ENCODE data around the gene SETD7. TPM values are rescaled to one million over a fixed set of nuclear protein-coding genes. Genes with fewer than 3 reads are reported as not detected.

Gene SETD7
- total and polyA plus RNA-seq, 2 of the 4 experiments (the other 2 are of a cell fraction) = 17.0 to 46.6 TPM

DNA sequence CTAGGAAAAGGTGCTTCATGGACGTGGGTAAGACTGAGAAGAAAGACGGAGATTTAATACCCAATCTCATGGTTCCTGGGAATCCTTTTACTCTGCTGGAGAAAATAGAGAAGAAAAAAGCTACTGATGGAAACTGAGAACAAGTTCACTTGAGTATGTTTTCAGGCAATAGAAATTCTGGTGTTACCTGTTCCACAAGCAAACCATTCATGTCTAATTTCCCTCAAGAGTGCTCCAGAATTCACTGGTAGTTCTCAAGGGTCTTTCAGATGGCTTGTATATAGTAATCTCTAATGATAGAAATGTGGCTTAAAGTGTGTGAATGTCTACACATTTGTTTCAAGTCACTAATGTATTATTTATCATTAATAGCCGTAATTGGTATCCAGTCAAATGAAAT, 22.5 kb downstream of the SETD7 start:
- no TSS peak for BruUV-seq (replicated peaks)
- TF ChIP-seq POLR2A (IDR thresholded peaks at IDR 0.05; ENCODE audit: low read depth, low read length) (no peak), MXI1 (IDR thresholded peaks at IDR 0.05; ENCODE audit: borderline replicate concordance, low read depth, low read length) (no peak), FOS (IDR thresholded peaks at IDR 0.05; ENCODE audit: low read depth, low read length) (no peak), MAFK (IDR thresholded peaks at IDR 0.05; ENCODE audit: low read depth, low read length) (no peak), RFX5 (IDR thresholded peaks at IDR 0.05; ENCODE audit: low read depth, low read length) (no peak), CHD1 (IDR thresholded peaks at IDR 0.05; ENCODE audit: low read depth, low read length) (no peak), SMC3 (IDR thresholded peaks at IDR 0.05; ENCODE audit: low read depth, low read length) (no peak), RCOR1 (IDR thresholded peaks at IDR 0.05; ENCODE audit: insufficient replicate concordance, low read length) (no peak), RAD21 (IDR thresholded peaks at IDR 0.05; ENCODE audit: low read length) (no peak), BHLHE40 (IDR thresholded peaks at IDR 0.05; ENCODE audit: low read depth, low read length) (no peak), CEBPB (IDR thresholded peaks at IDR 0.05; ENCODE audit: low read depth, low read length) (no peak), MAZ (IDR thresholded peaks at IDR 0.05; ENCODE audit: borderline replicate concordance, low read depth, low read length) (no peak), NFE2L2 (IDR thresholded peaks at IDR 0.05; ENCODE audit: low read depth, low read length) (no peak)
- TF ChIP-seq, protein P1, sequence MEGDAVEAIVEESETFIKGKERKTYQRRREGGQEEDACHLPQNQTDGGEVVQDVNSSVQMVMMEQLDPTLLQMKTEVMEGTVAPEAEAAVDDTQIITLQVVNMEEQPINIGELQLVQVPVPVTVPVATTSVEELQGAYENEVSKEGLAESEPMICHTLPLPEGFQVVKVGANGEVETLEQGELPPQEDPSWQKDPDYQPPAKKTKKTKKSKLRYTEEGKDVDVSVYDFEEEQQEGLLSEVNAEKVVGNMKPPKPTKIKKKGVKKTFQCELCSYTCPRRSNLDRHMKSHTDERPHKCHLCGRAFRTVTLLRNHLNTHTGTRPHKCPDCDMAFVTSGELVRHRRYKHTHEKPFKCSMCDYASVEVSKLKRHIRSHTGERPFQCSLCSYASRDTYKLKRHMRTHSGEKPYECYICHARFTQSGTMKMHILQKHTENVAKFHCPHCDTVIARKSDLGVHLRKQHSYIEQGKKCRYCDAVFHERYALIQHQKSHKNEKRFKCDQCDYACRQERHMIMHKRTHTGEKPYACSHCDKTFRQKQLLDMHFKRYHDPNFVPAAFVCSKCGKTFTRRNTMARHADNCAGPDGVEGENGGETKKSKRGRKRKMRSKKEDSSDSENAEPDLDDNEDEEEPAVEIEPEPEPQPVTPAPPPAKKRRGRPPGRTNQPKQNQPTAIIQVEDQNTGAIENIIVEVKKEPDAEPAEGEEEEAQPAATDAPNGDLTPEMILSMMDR (conservative IDR thresholded peaks at IDR 0.05; ENCODE audit: low read depth, low read length) = no peak
- TF ChIP-seq, protein P2, sequence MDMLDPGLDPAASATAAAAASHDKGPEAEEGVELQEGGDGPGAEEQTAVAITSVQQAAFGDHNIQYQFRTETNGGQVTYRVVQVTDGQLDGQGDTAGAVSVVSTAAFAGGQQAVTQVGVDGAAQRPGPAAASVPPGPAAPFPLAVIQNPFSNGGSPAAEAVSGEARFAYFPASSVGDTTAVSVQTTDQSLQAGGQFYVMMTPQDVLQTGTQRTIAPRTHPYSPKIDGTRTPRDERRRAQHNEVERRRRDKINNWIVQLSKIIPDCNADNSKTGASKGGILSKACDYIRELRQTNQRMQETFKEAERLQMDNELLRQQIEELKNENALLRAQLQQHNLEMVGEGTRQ (IDR thresholded peaks at IDR 0.05; ENCODE audit: low read depth, low read length) = no peak
- TF ChIP-seq, protein P3, sequence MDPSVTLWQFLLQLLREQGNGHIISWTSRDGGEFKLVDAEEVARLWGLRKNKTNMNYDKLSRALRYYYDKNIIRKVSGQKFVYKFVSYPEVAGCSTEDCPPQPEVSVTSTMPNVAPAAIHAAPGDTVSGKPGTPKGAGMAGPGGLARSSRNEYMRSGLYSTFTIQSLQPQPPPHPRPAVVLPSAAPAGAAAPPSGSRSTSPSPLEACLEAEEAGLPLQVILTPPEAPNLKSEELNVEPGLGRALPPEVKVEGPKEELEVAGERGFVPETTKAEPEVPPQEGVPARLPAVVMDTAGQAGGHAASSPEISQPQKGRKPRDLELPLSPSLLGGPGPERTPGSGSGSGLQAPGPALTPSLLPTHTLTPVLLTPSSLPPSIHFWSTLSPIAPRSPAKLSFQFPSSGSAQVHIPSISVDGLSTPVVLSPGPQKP (IDR thresholded peaks at IDR 0.05; ENCODE audit: borderline replicate concordance, low read depth, low read length) = no peak
- H3K4me2 ChIP-seq (ENCODE audit: low read depth, low read length) = no peak overlapping the region
- H3K9ac ChIP-seq (ENCODE audit: low read depth, low read length) = no peak overlapping the region
- H3K56ac ChIP-seq (ENCODE audit: extremely low read depth, insufficient read depth, low read length) = no peak overlapping the region
- H3K18ac ChIP-seq (ENCODE audit: low read depth, low read length) = no peak overlapping the region
- ATAC-seq (ENCODE audit: low read depth) (no peak), DNase-seq (no peak)
- POLR2A ChIA-PET (ENCODE audit: unreplicated experiment) = no interaction called here
- intact Hi-C loops (cut with micrococcal nuclease) = no loop called here
- peaks cover 16% of the 10 kb centered on the region; the same call in 1 of the 2 replicates for H4K20me1 ChIP-seq (ENCODE audit: insufficient read depth, low read length)
- in situ Hi-C loops (cut with MboI; ENCODE audit: low sequenced_read_pairs) = no loop called here
- no peak overlapping the region for H2BK15ac ChIP-seq (ENCODE audit: low read depth, low read length)
- no peak overlapping the region for H3K27ac ChIP-seq (ENCODE audit: insufficient read depth, low read length)
- no peak overlapping the region for H3K23ac ChIP-seq (ENCODE audit: low read depth, low read length)
- no peaks in the 10 kb centered on the region for H3K9me3 ChIP-seq (ENCODE audit: control insufficient read depth, insufficient read depth, low read length)
- H2BK20ac ChIP-seq (ENCODE audit: low read depth, low read length) = no peak overlapping the region
- peaks cover 2% of the 10 kb centered on the region for H3K4me1 ChIP-seq (ENCODE audit: control insufficient read depth, insufficient read depth, low read length)
- peaks cover 17% of the 10 kb centered on the region for H3K36me3 ChIP-seq (ENCODE audit: control insufficient read depth, insufficient read depth, low read length)
- no peak overlapping the region for H2AK5ac ChIP-seq (ENCODE audit: low read depth, low read length)
- WGBS, 2 experiments (ENCODE audit: extremely low coverage in 2 of 2, insufficient read length in 1 of 2) = no CpG with 5 or more reads among the region's 3 CpGs
- no peak overlapping the region for H4K5ac ChIP-seq (ENCODE audit: low read depth, low read length)
- no peak overlapping the region for H2AFZ ChIP-seq (replicated peaks; ENCODE audit: low read length, poor library complexity)
- no peak overlapping the region for H3K4me3 ChIP-seq (ENCODE audit: insufficient read depth, low read depth, low read length)
- H4K8ac ChIP-seq (ENCODE audit: low read depth in 2 of 2, low read length in 2 of 2) = no peak overlapping the region
- H2AK9ac ChIP-seq (replicated peaks; ENCODE audit: low read depth, low read length, poor library complexity) = no peak overlapping the region
- dilution Hi-C loops (cut with HindIII; ENCODE audit: low sequenced_read_pairs, unreplicated experiment) = no loop called here
- no peak overlapping the region for H2BK120ac ChIP-seq (ENCODE audit: low read depth, low read length)
- H3K4ac ChIP-seq (ENCODE audit: low read depth, low read length) = no peak overlapping the region
- peaks cover 10 to 37% of the 10 kb centered on the region in 2 experiments for H3K79me1 ChIP-seq (ENCODE audit: low read depth in 1 of 2, low read length in 2 of 2)
- H3K27me3 ChIP-seq (ENCODE audit: control insufficient read depth, insufficient read depth, low read length) = no peaks in the 10 kb centered on the region
- H2BK5ac ChIP-seq (ENCODE audit: low read depth, low read length, poor library complexity, severe bottlenecking) = no peak overlapping the region
- peaks cover 4% of the 10 kb centered on the region for H3K9me1 ChIP-seq (ENCODE audit: insufficient read depth, low read length)
- CTCF ChIA-PET = no interaction called here
- H4K91ac ChIP-seq (ENCODE audit: insufficient read depth, low read depth, low read length) = no peak overlapping the region
- no peak overlapping the region for H3K14ac ChIP-seq (replicated peaks; ENCODE audit: low read depth, low read length)
